ENCODE data around the gene FTCD. TPM values are rescaled to one million over a fixed set of nuclear protein-coding genes. Genes with fewer than 3 reads are reported as not detected.

Gene FTCD
- total and polyA plus RNA-seq, 9 of the 15 experiments (the other 6 are each of a cell fraction or from before 2014, with no cell fraction given) = 0.11 to 1.6 (median 0.67) TPM; not detected in 5

GRCh38 chr21:46112725-46113215 is 42.6 kb downstream of the FTCD start (continued):
- TF ChIP-seq GTF3C2 (IDR thresholded peaks at IDR 0.05; ENCODE audit: borderline replicate concordance, extremely low read depth, insufficient read length) = no peak
- TF ChIP-seq RFX7 (CRISPR knock-in tag; IDR thresholded peaks at IDR 0.05) = no peak
- TF ChIP-seq SFPQ (IDR thresholded peaks at IDR 0.05; ENCODE audit: low read depth, low read length) = no peak
